HepG2 (cell line): Measurements from ENCODE around the gene SH2D7. TPM values are rescaled to one million over a fixed set of nuclear protein-coding genes. Genes with fewer than 3 reads are reported as not detected.

ENCODE experiments used
- ARHGAP35 ChIP-seq: sonication (generic); formaldehyde crosslinking; IDR thresholded peaks from 2 replicates; pipeline ENCODE4 v1.9.0; 2022; ENCODE audit warnings: mild to moderate bottlenecking, inconsistent platforms, moderate library complexity, missing genetic modification reagents, borderline replicate concordance
- ARID5B ChIP-seq: IDR thresholded peaks from 2 replicates; pipeline ENCODE4 v1.4.0; 2020; ENCODE audit warnings: mild to moderate bottlenecking, missing genetic modification reagents
- CEBPB ChIP-seq: IDR thresholded peaks from 2 replicates; pipeline ENCODE4 v1.6.1; 2011; ENCODE audit warnings: low read depth, low read length, improper control_type of control experiment, borderline replicate concordance
- ELF3 ChIP-seq: IDR thresholded peaks from 2 replicates; pipeline ENCODE4 v1.6.1; 2016; ENCODE audit warnings: missing genetic modification reagents, missing compliant biosample characterization
- FOXA3 ChIP-seq: IDR thresholded peaks from 2 replicates; pipeline ENCODE4 v1.6.1; 2016; ENCODE audit warnings: missing genetic modification reagents, missing compliant biosample characterization
- FOXJ3 ChIP-seq: sonication (generic); formaldehyde crosslinking; IDR thresholded peaks from 2 replicates; pipeline ENCODE4 v1.4.0; 2020; ENCODE audit warnings: missing genetic modification reagents, mild to moderate bottlenecking, borderline replicate concordance
- HNF4A ChIP-seq: sonication (generic); formaldehyde crosslinking; IDR thresholded peaks from 2 replicates; pipeline ENCODE4 v1.4.0; 2020; ENCODE audit warnings: missing genetic modification reagents
- NR2F6 ChIP-seq, 2 experiments: IDR thresholded peaks; 2 replicates each; pipeline ENCODE4 v1.6.1; 2016; ENCODE audit warnings: antibody characterized with exemption in 1 of 2, mild to moderate bottlenecking in 1 of 2
- PAXIP1 ChIP-seq: sonication (generic); formaldehyde crosslinking; conservative IDR thresholded peaks from 2 replicates; pipeline ENCODE4 v1.4.0; 2020; ENCODE audit warnings: mild to moderate bottlenecking, missing genetic modification reagents, moderate library complexity
- POLR2A ChIP-seq, 2 experiments: IDR thresholded peaks; 2 replicates each; pipeline ENCODE4 v1.6.1; 2011; ENCODE audit warnings: low read depth in 2 of 2, low read length in 2 of 2, mild to moderate bottlenecking in 1 of 2, moderate library complexity in 1 of 2; ENCODE audit not compliant: insufficient read depth in 1 of 2
- SALL1 ChIP-seq: sonication (generic); formaldehyde crosslinking; IDR thresholded peaks from 2 replicates; pipeline ENCODE4 v1.8.0; 2022; ENCODE audit warnings: mild to moderate bottlenecking, missing genetic modification reagents
- SNAPC5 ChIP-seq: sonication (generic); formaldehyde crosslinking; IDR thresholded peaks from 2 replicates; pipeline ENCODE4 v1.8.1; 2023; ENCODE audit warnings: mild to moderate bottlenecking, missing genetic modification reagents, borderline replicate concordance
- SOX6 ChIP-seq, 2 experiments: fragments of 450-650 bp in 1 of 2; sonication (generic) in 1 of 2; formaldehyde crosslinking in 1 of 2; IDR thresholded peaks; 2 replicates each; pipeline versions ENCODE4 v1.4.0 to v1.6.1; 2017 to 2020; ENCODE audit warnings: antibody characterized with exemption in 1 of 2, mild to moderate bottlenecking in 1 of 2, missing genetic modification reagents in 1 of 2
- SP4 ChIP-seq: sonication (generic); formaldehyde crosslinking; IDR thresholded peaks from 2 replicates; pipeline ENCODE4 v1.8.1; 2023; ENCODE audit warnings: mild to moderate bottlenecking, missing genetic modification reagents
- ZNF280D ChIP-seq: sonication (generic); formaldehyde crosslinking; IDR thresholded peaks from 2 replicates; pipeline ENCODE4 v1.5.1; 2020; ENCODE audit warnings: mild to moderate bottlenecking, missing genetic modification reagents
- ZNF569 ChIP-seq: sonication (generic); formaldehyde crosslinking; IDR thresholded peaks from 2 replicates; pipeline ENCODE4 v1.5.0; 2020; ENCODE audit warnings: mild to moderate bottlenecking, missing genetic modification reagents, moderate library complexity, borderline replicate concordance
- ZNF7 ChIP-seq: IDR thresholded peaks from 2 replicates; pipeline ENCODE4 v1.6.1; 2016; ENCODE audit warnings: missing biosample characterization, missing genetic modification reagents
- ZUFSP ChIP-seq: sonication (generic); formaldehyde crosslinking; IDR thresholded peaks from 2 replicates; pipeline ENCODE4 v1.9.0; 2021; ENCODE audit warnings: missing genetic modification reagents, mild to moderate bottlenecking, borderline replicate concordance
- polyA plus RNA-seq, 8 experiments: library from polyadenylated mRNA; depleted of rRNA in 3 of 8; stranded (reverse) in 7 of 8; unstranded in 1 of 8; fragments of >200 nt; fragmentation: Illumina TruSeq in 4 of 8; extraction: Trizol in 4 of 8; gene quantifications; 2 replicates each; pipeline versions ENCODE4 v1.2.1 to v1.2.3, GENCODE V29; 2011 to 2016; ENCODE audit warnings: low read depth in 4 of 8, missing spikeins in 1 of 8, mixed read lengths in 1 of 8; ENCODE audit not compliant: insufficient read depth in 1 of 8
- total RNA-seq, 5 experiments: library from RNA; depleted of rRNA; stranded (reverse); fragments of >200 nt; fragmentation: Illumina TruSeq; extraction: Trizol; gene quantifications; 2 replicates each; pipeline ENCODE4 v1.2.3, GENCODE V29; 2016; ENCODE audit warnings: low read depth in 1 of 5

The SH2D7 gene
- total and polyA plus RNA-seq, 2 of the 13 experiments (the other 11 are each of a cell fraction or from before 2014, with no cell fraction given) = not detected

GRCh38 chr15:78088773-78089080, 3.6 kb upstream of the SH2D7 start (continued):
- peak; percentile 32; the same call in 1 of the 2 replicates for TF ChIP-seq PAXIP1 (CRISPR knock-in tag)
- no peak for TF ChIP-seq CEBPB
- TF ChIP-seq ZNF7 (CRISPR knock-in tag) = peak; percentile 87
- TF ChIP-seq HNF4A (CRISPR knock-in tag) = 0 out of 2 replicates have a peak, but pooled peaks have one; percentile 22
- TF ChIP-seq FOXJ3 = no peak
- no peak for TF ChIP-seq ARHGAP35 (CRISPR knock-in tag)
- TF ChIP-seq ELF3 (CRISPR knock-in tag) = no peak
- TF ChIP-seq SOX6 (IDR thresholded peaks at IDR 0.05) = no peak
- peak; percentile 70 for TF ChIP-seq SOX6 (CRISPR knock-in tag; IDR thresholded peaks at IDR 0.05)
- peak; percentile 29; the same call in 1 of the 2 replicates for TF ChIP-seq FOXA3 (CRISPR knock-in tag)
- no peak for TF ChIP-seq POLR2A (IDR thresholded peaks at IDR 0.05; ENCODE audit: insufficient read depth in 1 of 2, low read depth in 2 of 2, low read length in 2 of 2)
- TF ChIP-seq SALL1 (CRISPR knock-in tag) = 0 out of 2 replicates have a peak, but pooled peaks have one; percentile 14
- TF ChIP-seq NR2F6 (IDR thresholded peaks at IDR 0.05) = peak; percentile 68; the same call in 1 of the 2 replicates
- TF ChIP-seq NR2F6 (CRISPR knock-in tag; IDR thresholded peaks at IDR 0.05) = peak; percentile 83
- TF ChIP-seq ZNF569 (CRISPR knock-in tag) = no peak
- TF ChIP-seq SP4 (CRISPR knock-in tag) = no peak
- TF ChIP-seq ZNF280D = no peak
- TF ChIP-seq SNAPC5 (CRISPR knock-in tag) = 0 out of 2 replicates have a peak, but pooled peaks have one; percentile 27
- TF ChIP-seq ZUFSP (CRISPR knock-in tag) = no peak
- peak; percentile 44; the same call in 1 of the 2 replicates for TF ChIP-seq ARID5B
